HG03039 (cell line): ENCODE results near the gene USF2.
A peak's percentile ranks its signal among the peaks of the same experiment; 100 is the strongest.

Experiments
- ATAC-seq: cut with Tn5 transposase; IDR thresholded peaks from one replicate; pipeline ENCODE4 v1.9.1; 2021; ENCODE audit warnings: mild to moderate bottlenecking, moderate library complexity; ENCODE audit not compliant: unreplicated experiment

The USF2 gene

GRCh38 chr19:35264268-35265125 is 4.3 kb upstream of the USF2 start:
- no peak for ATAC-seq

- no peak for ATAC-seq
Measured at GRCh38 chr19:35265126-35265899, 3.4 kb upstream of the USF2 start.

- no peak for ATAC-seq
Measured at GRCh38 chr19:35265900-35266519, 2.8 kb upstream of the USF2 start.

- no peak for ATAC-seq
Measured at GRCh38 chr19:35266520-35267352, 2.0 kb upstream of the USF2 start.

GRCh38 chr19:35267353-35267817 is 1.4 kb upstream of the USF2 start:
- no peak for ATAC-seq

GRCh38 chr19:35267818-35268535 is 785 bp upstream of the USF2 start:
- peak; percentile 41 for ATAC-seq

GRCh38 chr19:35269438-35270117 is 816 bp downstream of the USF2 start:
- peak; percentile 41 for ATAC-seq

- ATAC-seq: no peak
Measured at GRCh38 chr19:35270381-35270811, 1.6 kb downstream of the USF2 start.

GRCh38 chr19:35271546-35271945 is 2.8 kb downstream of the USF2 start:
- ATAC-seq: no peak

- ATAC-seq: no peak
Measured at GRCh38 chr19:35272122-35272719, 3.5 kb downstream of the USF2 start.

- ATAC-seq: no peak
Measured at GRCh38 chr19:35272954-35273649, 4.3 kb downstream of the USF2 start.

- ATAC-seq: no peak
Measured at GRCh38 chr19:35273686-35274259, 5.0 kb downstream of the USF2 start.

GRCh38 chr19:35274323-35274722 is 5.6 kb downstream of the USF2 start:
- no peak for ATAC-seq

- ATAC-seq: no peak
Measured at GRCh38 chr19:35276706-35277281, 8.0 kb downstream of the USF2 start.

GRCh38 chr19:35278578-35279284 is 10.0 kb downstream of the USF2 start:
- ATAC-seq: no peak

- ATAC-seq: no peak
Measured at GRCh38 chr19:35279374-35279773, 10.6 kb downstream of the USF2 start.
